IPS-18c (cell line): ENCODE data around the gene GHSR.

Source experiments
- H3K4me3 ChIP-seq: 2 replicates; pipeline ENCODE4 v1.7.0; 2013; ENCODE audit warnings: low read depth, mild to moderate bottlenecking, low read length, moderate library complexity; ENCODE audit not compliant: insufficient read depth
- H3K9me3 ChIP-seq: one replicate; pipeline ENCODE4 v1.6.1; 2013; ENCODE audit warnings: mild to moderate bottlenecking, low read length, moderate library complexity; ENCODE audit not compliant: control insufficient read depth, insufficient read depth

Gene GHSR

GRCh38 chr3:172446198-172446597 is 2.1 kb downstream of the GHSR start:
- Histone ChIP-seq H3K4me3 (no peak overlapping the region), H3K9me3 (no peaks in the 10 kb centered on the region)

DNA sequence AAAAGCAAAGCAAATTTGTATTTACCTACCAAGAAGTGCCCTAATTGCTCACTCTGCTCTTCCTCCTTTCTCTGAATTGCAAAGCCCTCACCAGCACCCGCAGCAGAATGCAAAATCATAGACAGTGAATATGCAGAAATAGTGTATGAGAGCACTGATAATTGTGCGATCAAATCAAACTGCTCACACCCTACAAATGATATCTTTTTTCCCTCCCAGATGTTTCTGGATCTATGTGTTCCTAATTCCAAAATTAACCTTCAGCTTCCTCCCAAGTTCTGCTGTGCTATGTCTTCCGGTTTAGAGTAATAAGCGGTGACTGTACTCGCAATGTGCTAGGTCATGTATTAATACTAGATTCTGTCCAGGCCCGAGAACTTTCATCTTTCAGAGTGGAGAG is 3.4 kb downstream of the GHSR start:
- no peaks in the 10 kb centered on the region for H3K9me3 ChIP-seq
- H3K4me3 ChIP-seq: no peak overlapping the region

- H3K4me3 ChIP-seq: no peak overlapping the region
Measured at GRCh38 chr3:172442606-172443005, 5.7 kb downstream of the GHSR start.

GRCh38 chr3:172441581-172441980 is 6.7 kb downstream of the GHSR start:
- H3K9me3 ChIP-seq: no peaks in the 10 kb centered on the region
- H3K4me3 ChIP-seq: no peak overlapping the region

More at GRCh38 chr3:172442606-172443005, 5.7 kb downstream of the GHSR start:
- H3K9me3 ChIP-seq: no peaks in the 10 kb centered on the region

DNA sequence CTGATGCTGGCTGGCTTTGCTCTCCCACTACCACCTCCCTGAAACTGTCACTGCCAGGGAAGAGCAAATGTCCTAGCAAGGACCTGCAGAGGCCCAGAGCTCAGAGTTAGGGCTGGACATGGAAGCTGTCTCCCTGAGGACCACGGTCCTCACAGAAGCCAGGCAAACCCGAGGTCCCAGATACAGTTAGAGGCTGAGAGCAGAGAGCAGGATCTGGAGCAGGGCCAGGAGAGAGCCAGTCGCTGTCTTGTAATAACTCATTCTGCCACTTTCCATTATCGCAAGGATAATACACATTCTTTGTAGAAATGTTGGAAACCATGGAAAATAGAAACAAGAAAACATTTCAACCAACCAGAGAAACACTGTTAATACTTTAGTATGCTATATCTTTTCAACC is 10.1 kb downstream of the GHSR start:
- Histone ChIP-seq H3K4me3 (no peak overlapping the region), H3K9me3 (no peaks in the 10 kb centered on the region)

DNA sequence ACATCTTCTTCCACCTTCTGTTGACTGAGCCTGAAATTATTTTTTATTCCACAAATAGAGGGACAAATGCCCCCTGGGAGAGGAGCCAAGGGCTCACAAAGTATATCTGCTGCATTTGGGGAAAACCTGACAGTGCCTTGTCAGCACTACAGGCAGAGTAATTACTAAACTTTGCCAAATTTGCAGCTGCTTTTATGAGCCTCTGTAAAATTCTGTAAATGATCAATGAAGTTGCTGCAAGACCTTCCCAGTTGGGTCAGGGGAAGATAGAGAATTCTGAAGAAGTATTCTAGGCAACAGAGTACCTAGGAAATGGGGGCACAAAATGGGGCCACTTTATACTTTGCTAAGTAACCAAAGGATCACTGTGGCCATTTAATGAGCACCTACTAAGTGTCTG is 10.5 kb downstream of the GHSR start:
- Histone ChIP-seq H3K9me3 (peaks cover 2% of the 10 kb centered on the region), H3K4me3 (no peak overlapping the region)

GRCh38 chr3:172415323-172415722 is 32.9 kb downstream of the GHSR start:
- Histone ChIP-seq H3K4me3 (no peak overlapping the region), H3K9me3 (no peaks in the 10 kb centered on the region)

GRCh38 chr3:172411478-172411947 is 36.7 kb downstream of the GHSR start:
- no peaks in the 10 kb centered on the region for H3K9me3 ChIP-seq
- H3K4me3 ChIP-seq: no peak overlapping the region

GRCh38 chr3:172410702-172411477 is 37.4 kb downstream of the GHSR start:
- no peaks in the 10 kb centered on the region for H3K9me3 ChIP-seq
- H3K4me3 ChIP-seq: no peak overlapping the region

- H3K4me3 ChIP-seq: no peak overlapping the region
Measured at GRCh38 chr3:172407872-172408271, 40.4 kb downstream of the GHSR start.

DNA sequence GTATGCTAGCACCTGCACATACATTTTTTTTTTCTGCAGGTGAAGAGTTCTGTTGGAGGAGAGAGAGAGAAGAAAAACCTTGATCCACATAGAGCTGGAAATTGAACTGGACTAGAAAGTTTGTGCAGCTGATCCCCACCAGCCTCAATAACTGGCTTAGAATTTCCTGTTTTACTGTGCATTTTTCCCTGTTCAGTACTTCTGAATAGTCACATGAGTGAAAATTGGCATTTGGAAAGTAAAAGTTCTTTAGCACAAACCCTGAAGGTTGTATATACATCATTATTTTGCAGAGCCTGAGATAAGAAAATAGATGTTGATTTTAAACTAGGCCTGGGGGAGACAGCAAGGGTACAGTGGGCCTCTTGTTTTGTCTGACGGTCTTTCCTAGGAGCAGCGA is 42.3 kb downstream of the GHSR start:
- H3K9me3 ChIP-seq: no peaks in the 10 kb centered on the region
- no peak overlapping the region for H3K4me3 ChIP-seq

More at GRCh38 chr3:172407872-172408271, 40.4 kb downstream of the GHSR start:
- H3K9me3 ChIP-seq: no peaks in the 10 kb centered on the region

DNA sequence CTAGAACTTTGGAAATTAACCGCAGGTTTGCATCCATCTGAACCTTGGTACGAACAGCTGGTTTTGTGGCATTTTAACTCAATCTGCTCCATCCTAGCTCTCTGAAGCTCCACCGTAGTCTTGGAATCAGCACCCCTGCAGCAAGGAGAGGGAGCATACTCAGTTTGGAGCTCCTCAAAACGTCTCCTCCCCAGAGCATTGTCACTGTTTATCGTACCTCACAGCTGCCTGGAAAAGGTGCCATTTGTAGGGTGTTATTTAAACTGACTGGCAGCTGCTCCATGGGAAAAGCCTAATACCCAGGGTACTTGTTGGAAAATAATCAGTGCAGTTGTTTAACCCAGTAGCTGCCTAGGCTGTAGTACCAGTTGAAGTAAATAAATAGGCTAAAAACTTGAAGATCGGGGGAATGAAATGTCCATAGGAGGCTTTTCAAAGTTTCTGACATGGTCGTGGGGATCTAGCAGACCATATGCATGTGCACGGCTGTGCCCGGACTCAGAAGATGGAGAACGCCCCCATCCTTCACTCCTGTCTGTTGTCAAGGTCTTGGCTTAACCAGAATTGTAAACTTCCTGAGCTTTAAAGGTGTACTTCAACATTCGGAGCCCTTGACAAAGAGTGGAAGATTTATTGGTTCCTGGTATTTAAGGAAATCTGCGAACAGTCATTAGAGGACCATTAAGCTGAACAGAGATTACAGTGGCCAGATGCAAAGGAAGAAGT is 43.9 kb downstream of the GHSR start:
- H3K4me3 ChIP-seq: no peak overlapping the region
- H3K9me3 ChIP-seq: no peaks in the 10 kb centered on the region

- no peaks in the 10 kb centered on the region for H3K9me3 ChIP-seq
- H3K4me3 ChIP-seq: no peak overlapping the region
Measured at GRCh38 chr3:172402892-172403643, 45.2 kb downstream of the GHSR start.

DNA sequence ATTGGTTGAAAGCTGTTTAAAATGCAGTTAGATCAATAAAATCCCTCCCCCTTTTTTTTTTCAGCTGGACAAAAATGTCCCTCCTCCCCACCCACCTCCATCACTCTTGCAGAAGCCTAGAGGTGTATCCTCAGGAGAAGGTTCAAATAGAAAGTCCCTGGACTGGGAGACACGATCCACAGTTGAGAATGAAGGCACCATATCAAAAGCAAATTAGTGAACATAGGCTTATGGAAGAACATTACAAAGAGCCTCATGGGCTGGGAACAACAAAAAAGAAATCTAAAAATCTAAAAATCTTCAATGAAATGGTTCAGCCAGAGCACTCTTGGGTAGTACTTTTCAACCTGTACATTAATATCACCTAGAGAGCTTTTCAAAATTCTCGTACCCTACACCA is 46.2 kb downstream of the GHSR start:
- Histone ChIP-seq H3K4me3 (no peak overlapping the region), H3K9me3 (no peaks in the 10 kb centered on the region)

- no peaks in the 10 kb centered on the region for H3K9me3 ChIP-seq
- no peak overlapping the region for H3K4me3 ChIP-seq
Measured at GRCh38 chr3:172398484-172398883, 49.8 kb downstream of the GHSR start.

DNA sequence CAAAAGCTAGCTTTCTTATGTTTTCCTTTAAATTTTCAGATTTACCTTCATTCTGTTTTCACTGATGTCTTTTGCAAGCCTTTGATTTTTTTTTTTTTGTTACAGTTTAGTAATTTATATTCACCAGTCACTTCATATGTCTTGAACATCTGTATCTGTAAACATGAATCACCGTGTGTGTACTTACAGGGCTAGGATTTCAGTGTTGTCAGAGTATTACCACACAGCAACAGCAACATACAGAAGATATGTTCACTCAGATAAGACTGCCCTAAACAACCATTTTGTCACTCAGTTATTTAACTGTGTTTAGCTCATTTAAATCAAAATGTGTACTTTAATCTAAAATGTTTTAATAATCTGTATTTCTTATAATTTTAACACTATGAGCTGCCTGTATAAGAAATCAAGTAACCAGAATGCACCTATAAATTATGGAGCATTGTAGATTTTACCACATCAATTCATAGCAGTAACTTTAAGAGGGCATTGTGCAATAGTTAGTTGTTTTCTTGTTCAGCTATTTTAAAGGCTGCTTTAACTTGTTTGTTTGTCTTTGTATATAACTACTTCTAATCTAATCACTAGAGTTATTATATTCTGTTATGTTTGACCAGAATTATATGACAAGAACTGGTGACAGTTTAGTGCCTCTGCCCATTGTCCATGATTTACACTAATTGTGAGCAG is 50.4 kb downstream of the GHSR start:
- H3K9me3 ChIP-seq: no peaks in the 10 kb centered on the region
- no peak overlapping the region for H3K4me3 ChIP-seq

- Histone ChIP-seq H3K9me3 (no peaks in the 10 kb centered on the region), H3K4me3 (no peak overlapping the region)
Measured at GRCh38 chr3:172396400-172396799, 51.9 kb downstream of the GHSR start.
